NB4 (cell line): ENCODE data around the gene LGALS9.
"Not testable (repeated sequence)": the region's sequence is repeated elsewhere in the genome, so short reads cannot be mapped to it uniquely, and the experiment has no call there.

ENCODE experiments used
- DNase-seq: peaks from one replicate; pipeline ENCODE4 v3.0.0; 2010; ENCODE audit warnings: low read depth
- H3K4me3 ChIP-seq: one replicate; pipeline ENCODE4 v1.5.1; 2011; ENCODE audit warnings: mild to moderate bottlenecking, low read depth, low read length, moderate library complexity
- CTCF ChIP-seq: IDR thresholded peaks from one replicate; pipeline ENCODE4 v1.5.1; 2012; ENCODE audit warnings: low read depth, low read length
- MAX ChIP-seq: IDR thresholded peaks from 2 replicates; pipeline ENCODE4 v1.6.1; 2011; ENCODE audit warnings: low read depth, low read length
- MYC ChIP-seq: IDR thresholded peaks from 2 replicates; pipeline ENCODE4 v1.6.1; 2011; ENCODE audit warnings: low read depth, low read length
- POLR2A ChIP-seq: IDR thresholded peaks from 2 replicates; pipeline ENCODE4 v1.6.1; 2011; ENCODE audit warnings: mild to moderate bottlenecking; ENCODE audit not compliant: insufficient read length; ENCODE audit errors: extremely low read depth

The LGALS9 gene

GRCh38 chr17:27628376-27628775 lies 2.6 kb upstream of the LGALS9 start:
- DNase-seq = no peak
- no peak for TF ChIP-seq POLR2A
- TF ChIP-seq MYC = no peak
- no peak for TF ChIP-seq CTCF
- TF ChIP-seq MAX = no peak
- H3K4me3 ChIP-seq = no peak overlapping the region

- DNase-seq = peak; percentile 54
- H3K4me3 ChIP-seq = not testable (repeated sequence)
These were observed 1.7 kb upstream of the LGALS9 start for GRCh38 chr17:27629260-27629659.

- DNase-seq = peak; percentile 20
- peak overlapping the region; percentile 9 for H3K4me3 ChIP-seq
- no peak for TF ChIP-seq MYC
- no peak for TF ChIP-seq MAX
- TF ChIP-seq POLR2A = no peak
- no peak for TF ChIP-seq CTCF
These were observed 398 bp downstream of the LGALS9 start for GRCh38 chr17:27631411-27631760.

- TF ChIP-seq POLR2A = no peak
- TF ChIP-seq MAX = no peak
- no peak for TF ChIP-seq CTCF
- no peak for TF ChIP-seq MYC
- no peak overlapping the region for H3K4me3 ChIP-seq
- no peak for DNase-seq
These were observed 1.1 kb downstream of the LGALS9 start for GRCh38 chr17:27631897-27632725.

GRCh38 chr17:27632766-27633165 lies 1.8 kb downstream of the LGALS9 start:
- not testable (repeated sequence) for DNase-seq

GRCh38 chr17:27633312-27634025 lies 2.5 kb downstream of the LGALS9 start:
- no peak for DNase-seq
- TF ChIP-seq MYC (no peak), MAX (no peak), CTCF (no peak), POLR2A (no peak)
- H3K4me3 ChIP-seq = no peak overlapping the region

More at GRCh38 chr17:27632766-27633165, 1.8 kb downstream of the LGALS9 start:
- not testable (repeated sequence) for H3K4me3 ChIP-seq

- no peak overlapping the region for H3K4me3 ChIP-seq
- DNase-seq = no peak
- no peak for TF ChIP-seq CTCF
- no peak for TF ChIP-seq MAX
- no peak for TF ChIP-seq MYC
- TF ChIP-seq POLR2A = no peak
These were observed 3.0 kb downstream of the LGALS9 start for GRCh38 chr17:27634026-27634335.
